Suprapubic skin (tissue), 4 donors: ENCODE results near the gene C2orf81. TPM values are rescaled to one million over a fixed set of nuclear protein-coding genes. Genes with fewer than 3 reads are reported as not detected.
A peak's percentile ranks its signal among the peaks of the same experiment; 100 is the strongest.
"Not testable (repeated sequence)": the region's sequence is repeated elsewhere in the genome, so short reads cannot be mapped to it uniquely, and the experiment has no call there.

Experiments used
- DNase-seq, 2 donors: peaks; one replicate each; pipeline ENCODE4 v3.0.0-alpha.2; 2019; ENCODE audit warnings: low spot score in 2 of 2
- H3K27ac ChIP-seq: fragments of 200-600 bp; sonication (generic); one replicate; pipeline ENCODE4 v1.5.1; 2019
- H3K27me3 ChIP-seq: fragments of 200-600 bp; sonication (generic); one replicate; pipeline ENCODE4 v1.5.1; 2019
- H3K36me3 ChIP-seq: fragments of 200-600 bp; sonication (generic); one replicate; pipeline ENCODE4 v1.5.1; 2019
- H3K4me1 ChIP-seq: fragments of 200-600 bp; sonication (generic); one replicate; pipeline ENCODE4 v1.5.1; 2019
- H3K4me3 ChIP-seq: fragments of 200-600 bp; sonication (generic); one replicate; pipeline ENCODE4 v1.5.1; 2019; ENCODE audit warnings: mild to moderate bottlenecking
- H3K9me3 ChIP-seq: fragments of 200-600 bp; sonication (generic); one replicate; pipeline ENCODE4 v1.5.1; 2019
- CTCF ChIP-seq, 2 donors: fragments of 200-600 bp in 1 of 2; fragments of 450-650 bp in 1 of 2; sonication (generic) in 1 of 2; IDR thresholded peaks; one replicate each; pipeline ENCODE4 v1.5.1; 2016 to 2019; ENCODE audit warnings: antibody characterized with exemption in 2 of 2, mild to moderate bottlenecking in 1 of 2, moderate library complexity in 1 of 2
- EP300 ChIP-seq: sonication (generic); formaldehyde crosslinking; IDR thresholded peaks from one replicate; pipeline ENCODE4 v1.6.1; 2017; ENCODE audit warnings: antibody characterized with exemption
- POLR2A ChIP-seq, 2 donors: fragments of 450-650 bp; IDR thresholded peaks; one replicate each; pipeline ENCODE4 v1.6.1; 2017; ENCODE audit warnings: antibody characterized with exemption in 2 of 2, mild to moderate bottlenecking in 2 of 2, moderate library complexity in 2 of 2
- POLR2AphosphoS5 ChIP-seq, 3 donors: sonication (generic); formaldehyde crosslinking; IDR thresholded peaks; one replicate each; pipeline ENCODE4 v1.6.1; 2017; ENCODE audit warnings: antibody characterized with exemption in 3 of 3
- WGBS: methylation state at CpG from one replicate; pipeline ENCODE4 v1.1.5; 2018; 5-methylcytosine and 5-hydroxymethylcytosine counted together
- total RNA-seq, 4 donors: library from RNA; depleted of rRNA; stranded (reverse); fragments of >200 nt; gene quantifications; one replicate each; pipeline ENCODE4 v1.1.0, GENCODE V29; 2016

Gene C2orf81
- total RNA-seq, 4 donors from 2014 or later: 0.87 to 2.1 (median 1.4) TPM

DNA sequence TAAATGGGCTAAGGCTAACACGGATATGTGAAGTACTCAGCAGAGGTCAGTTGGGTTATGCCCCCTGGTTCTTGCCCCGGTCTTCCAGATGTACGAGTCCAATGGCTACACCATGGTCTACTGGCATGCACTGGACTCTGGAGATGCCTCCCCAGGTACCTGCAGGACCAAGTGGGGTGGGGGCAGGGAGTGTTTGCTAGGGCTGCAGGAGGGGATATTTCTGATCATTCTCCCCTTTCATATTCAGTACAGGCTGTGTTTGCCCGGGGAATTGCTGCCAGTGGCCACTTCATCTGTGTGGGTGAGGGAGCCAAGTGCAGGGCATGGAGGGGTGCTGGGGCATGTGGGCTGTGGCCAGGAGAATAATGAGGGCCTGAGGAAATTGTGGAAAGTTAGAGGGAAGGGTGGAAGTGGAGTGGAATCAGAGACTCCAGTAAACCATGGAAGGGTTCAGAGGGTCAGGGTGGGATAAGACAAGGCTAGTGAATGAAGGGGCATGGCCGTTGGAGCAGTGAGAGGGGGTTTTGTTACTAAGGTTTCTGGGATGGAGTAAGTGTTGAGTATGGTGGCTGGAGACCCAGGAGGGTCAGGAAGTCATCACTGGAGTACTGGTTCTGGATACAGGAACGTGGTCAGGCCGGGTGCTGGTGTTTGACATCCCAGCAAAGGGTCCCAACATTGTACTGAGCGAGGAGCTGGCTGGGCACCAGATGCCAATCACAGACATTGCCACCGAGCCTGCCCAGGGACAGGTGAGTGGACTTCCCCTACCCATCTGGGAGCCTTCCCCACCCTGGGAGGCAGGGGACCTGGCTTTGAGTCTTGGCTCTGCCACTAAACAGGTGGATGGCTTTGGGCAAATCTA, 2.0 kb upstream of the C2orf81 start:
- TF ChIP-seq POLR2AphosphoS5 (IDR thresholded peaks at IDR 0.05): no peak
- TF ChIP-seq POLR2A (IDR thresholded peaks at IDR 0.05): no peak
- TF ChIP-seq CTCF (IDR thresholded peaks at IDR 0.05): no peak
- TF ChIP-seq EP300: no peak
- Histone ChIP-seq H3K4me3 (no peak overlapping the region), H3K27me3 (no peaks in the 10 kb centered on the region), H3K36me3 (peaks cover 29% of the 10 kb centered on the region), H3K4me1 (peaks cover 23% of the 10 kb centered on the region), H3K27ac (no peak overlapping the region), H3K9me3 (no peaks in the 10 kb centered on the region)
- DNase-seq: peak in 1 of 2 donors; percentile 61
- 79% methylated on average over 9 of the region's 9 CpGs for WGBS

- Histone ChIP-seq H3K4me1 (peaks cover 24% of the 10 kb centered on the region), H3K4me3 (peak overlapping the region; percentile 73)
- DNase-seq, H3K27ac ChIP-seq, H3K27me3 ChIP-seq, H3K36me3 ChIP-seq, H3K9me3 ChIP-seq: not testable (repeated sequence)
- WGBS: 78% methylated on average over 19 of the region's 19 CpGs
Measured at GRCh38 chr2:74420443-74421103, 846 bp downstream of the C2orf81 start.

- Histone ChIP-seq H3K36me3 (no peaks in the 10 kb centered on the region), H3K27me3 (no peaks in the 10 kb centered on the region), H3K9me3 (no peaks in the 10 kb centered on the region), H3K4me1 (peaks cover 30% of the 10 kb centered on the region), H3K4me3 (no peak overlapping the region), H3K27ac (no peak overlapping the region)
- TF ChIP-seq CTCF (IDR thresholded peaks at IDR 0.05) (no peak), EP300 (no peak), POLR2A (IDR thresholded peaks at IDR 0.05) (no peak), POLR2AphosphoS5 (IDR thresholded peaks at IDR 0.05) (no peak)
- DNase-seq: no peak
- 81% methylated on average over 2 of the region's 2 CpGs for WGBS
Measured at GRCh38 chr2:74420006-74420405, 1.4 kb downstream of the C2orf81 start.

- H3K27me3 ChIP-seq: no peaks in the 10 kb centered on the region
- no peak overlapping the region for H3K27ac ChIP-seq
- H3K36me3 ChIP-seq: no peaks in the 10 kb centered on the region
- no peak for TF ChIP-seq CTCF (IDR thresholded peaks at IDR 0.05)
- no peak for TF ChIP-seq POLR2A (IDR thresholded peaks at IDR 0.05)
- no peak for TF ChIP-seq EP300
- no peak for TF ChIP-seq POLR2AphosphoS5 (IDR thresholded peaks at IDR 0.05)
- no peak for DNase-seq
- H3K4me1 ChIP-seq: peaks cover 36% of the 10 kb centered on the region
- 92% methylated on average over 1 of the region's 1 CpG for WGBS
- no peak overlapping the region for H3K4me3 ChIP-seq
- H3K9me3 ChIP-seq: no peaks in the 10 kb centered on the region
Measured at GRCh38 chr2:74419345-74419744, 2.1 kb downstream of the C2orf81 start.

- no peak for DNase-seq
Measured at GRCh38 chr2:74418312-74418711, 3.1 kb downstream of the C2orf81 start.

More at GRCh38 chr2:74418312-74418711, 3.1 kb downstream of the C2orf81 start:
- Histone ChIP-seq H3K27ac (no peak overlapping the region), H3K36me3 (no peaks in the 10 kb centered on the region), H3K4me3 (no peak overlapping the region), H3K27me3 (no peaks in the 10 kb centered on the region), H3K9me3 (no peaks in the 10 kb centered on the region), H3K4me1 (peaks cover 47% of the 10 kb centered on the region)
- no peak for TF ChIP-seq POLR2A (IDR thresholded peaks at IDR 0.05)
- TF ChIP-seq EP300: no peak
- no peak for TF ChIP-seq CTCF (IDR thresholded peaks at IDR 0.05)
- TF ChIP-seq POLR2AphosphoS5 (IDR thresholded peaks at IDR 0.05): no peak
- 89% methylated on average over 27 of the region's 27 CpGs for WGBS
